Hepatocyte (in vitro differentiated cells): Measurements from ENCODE around the gene ACSBG1. TPM values are rescaled to one million over a fixed set of nuclear protein-coding genes. Genes with fewer than 3 reads are reported as not detected.

ENCODE experiments used
- DNase-seq: peaks from one replicate; pipeline ENCODE4 v3.0.0-alpha.2; 2016; ENCODE audit warnings: low spot score
- H2AFZ ChIP-seq: fragments of 200-600 bp; sonication (generic); 2 replicates; pipeline ENCODE4 v1.6.0; 2016; ENCODE audit warnings: antibody characterized with exemption, mild to moderate bottlenecking
- H3K27ac ChIP-seq: fragments of 200-600 bp; sonication (generic); 2 replicates; pipeline ENCODE4 v1.5.1; 2016; ENCODE audit warnings: mild to moderate bottlenecking
- H3K27me3 ChIP-seq: fragments of 200-600 bp; sonication (generic); 2 replicates; pipeline ENCODE4 v1.6.1; 2016
- H3K36me3 ChIP-seq: fragments of 200-600 bp; sonication (generic); replicated peaks from 2 replicates; pipeline ENCODE4 v1.5.1; 2016; ENCODE audit warnings: low read depth; ENCODE audit not compliant: insufficient read depth
- H3K4me1 ChIP-seq: fragments of 200-600 bp; sonication (generic); 2 replicates; pipeline ENCODE4 v1.5.1; 2016; ENCODE audit warnings: mild to moderate bottlenecking, moderate library complexity; ENCODE audit not compliant: insufficient read depth
- H3K4me2 ChIP-seq: fragments of 200-600 bp; sonication (generic); 2 replicates; pipeline ENCODE4 v1.6.0; 2016
- H3K4me3 ChIP-seq: fragments of 200-600 bp; sonication (generic); 2 replicates; pipeline ENCODE4 v1.5.1; 2016; ENCODE audit warnings: mild to moderate bottlenecking
- H3K79me2 ChIP-seq: fragments of 200-600 bp; sonication (generic); 2 replicates; pipeline ENCODE4 v1.6.0; 2017; ENCODE audit warnings: mild to moderate bottlenecking
- H3K9me2 ChIP-seq: fragments of 200-600 bp; sonication (generic); replicated peaks from 2 replicates; pipeline ENCODE4 v1.6.0; 2017; ENCODE audit warnings: mild to moderate bottlenecking; ENCODE audit not compliant: insufficient read depth
- H3K9me3 ChIP-seq: fragments of 200-600 bp; sonication (generic); 2 replicates; pipeline ENCODE4 v1.5.1; 2016; ENCODE audit warnings: low read depth, mild to moderate bottlenecking
- H4K20me1 ChIP-seq: fragments of 200-600 bp; sonication (generic); 2 replicates; pipeline ENCODE4 v1.6.0; 2016; ENCODE audit warnings: mild to moderate bottlenecking; ENCODE audit not compliant: insufficient read depth, poor library complexity, severe bottlenecking
- EZH2 ChIP-seq: fragments of 200-600 bp; sonication (generic); IDR thresholded peaks from 2 replicates; pipeline ENCODE4 v1.6.1; 2016; ENCODE audit warnings: antibody characterized with exemption, mild to moderate bottlenecking, borderline replicate concordance
- EZH2phosphoT487 ChIP-seq: fragments of 200-600 bp; sonication (generic); IDR thresholded peaks from one replicate; pipeline ENCODE4 v1.6.1; 2018; ENCODE audit warnings: antibody characterized with exemption, mild to moderate bottlenecking, low read depth, moderate library complexity; ENCODE audit not compliant: unreplicated experiment, severe bottlenecking
- WGBS: methylation state at CpG from one replicate; pipeline ENCODE4 v1.1.6; 2016; ENCODE audit warnings: low lambda C conversion rate; ENCODE audit errors: missing lambda C conversion rate; 5-methylcytosine and 5-hydroxymethylcytosine counted together
- polyA plus RNA-seq: library from polyadenylated mRNA; unstranded; fragments of >200 nt; fragmentation: Nextera tagmentation; extraction: Ambion mirVana; gene quantifications from 2 replicates; pipeline ENCODE4 v1.2.1, GENCODE V29; 2016
- total RNA-seq: library from RNA; depleted of rRNA; stranded (reverse); fragments of >200 nt; gene quantifications from 2 replicates; pipeline ENCODE4 v1.2.3, GENCODE V29; 2014
- TF ChIP-seq, protein P1 (sequence below): fragments of 200-600 bp; sonication (generic); IDR thresholded peaks from 2 replicates; pipeline ENCODE4 v1.5.1; 2016; ENCODE audit warnings: antibody characterized with exemption, mild to moderate bottlenecking; ENCODE audit not compliant: poor library complexity

ACSBG1 gene
- total and polyA plus RNA-seq, 2 experiments from 2014 or later, result 0.10 to 0.93 TPM

GRCh38 chr15:78120523-78120922 lies 113.8 kb downstream of the ACSBG1 start:
- no peak overlapping the region for H2AFZ ChIP-seq
- TF ChIP-seq EZH2phosphoT487 (no peak), EZH2 (no peak)
- TF ChIP-seq, protein P1, sequence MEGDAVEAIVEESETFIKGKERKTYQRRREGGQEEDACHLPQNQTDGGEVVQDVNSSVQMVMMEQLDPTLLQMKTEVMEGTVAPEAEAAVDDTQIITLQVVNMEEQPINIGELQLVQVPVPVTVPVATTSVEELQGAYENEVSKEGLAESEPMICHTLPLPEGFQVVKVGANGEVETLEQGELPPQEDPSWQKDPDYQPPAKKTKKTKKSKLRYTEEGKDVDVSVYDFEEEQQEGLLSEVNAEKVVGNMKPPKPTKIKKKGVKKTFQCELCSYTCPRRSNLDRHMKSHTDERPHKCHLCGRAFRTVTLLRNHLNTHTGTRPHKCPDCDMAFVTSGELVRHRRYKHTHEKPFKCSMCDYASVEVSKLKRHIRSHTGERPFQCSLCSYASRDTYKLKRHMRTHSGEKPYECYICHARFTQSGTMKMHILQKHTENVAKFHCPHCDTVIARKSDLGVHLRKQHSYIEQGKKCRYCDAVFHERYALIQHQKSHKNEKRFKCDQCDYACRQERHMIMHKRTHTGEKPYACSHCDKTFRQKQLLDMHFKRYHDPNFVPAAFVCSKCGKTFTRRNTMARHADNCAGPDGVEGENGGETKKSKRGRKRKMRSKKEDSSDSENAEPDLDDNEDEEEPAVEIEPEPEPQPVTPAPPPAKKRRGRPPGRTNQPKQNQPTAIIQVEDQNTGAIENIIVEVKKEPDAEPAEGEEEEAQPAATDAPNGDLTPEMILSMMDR, result no peak
- H3K79me2 ChIP-seq, result no peaks in the 10 kb centered on the region
- H3K27me3 ChIP-seq, result no peaks in the 10 kb centered on the region
- H3K4me2 ChIP-seq, result no peak overlapping the region
- no peak overlapping the region for H3K4me3 ChIP-seq
- no peaks in the 10 kb centered on the region for H3K9me3 ChIP-seq
- no peaks in the 10 kb centered on the region for H4K20me1 ChIP-seq
- DNase-seq, result no peak
- no peaks in the 10 kb centered on the region for H3K9me2 ChIP-seq
- H3K4me1 ChIP-seq, result no peaks in the 10 kb centered on the region
- H3K27ac ChIP-seq, result no peak overlapping the region
- no peaks in the 10 kb centered on the region for H3K36me3 ChIP-seq
- 83% methylated on average over 5 of the region's 5 CpGs for WGBS

Other genes starting within 250 kb of the ACSBG1 start
- gene TBC1D2B, start 156.9 kb downstream of the ACSBG1 start, total RNA-seq, result 33.8 and 38.4 TPM in 2 replicates
- gene TBC1D2B, start 156.9 kb downstream of the ACSBG1 start, polyA plus RNA-seq, result 24.8 and 29.3 TPM in 2 replicates
- gene SH2D7, start 142.0 kb downstream of the ACSBG1 start, total RNA-seq, result not detected in 2 replicates
- gene SH2D7, start 142.0 kb downstream of the ACSBG1 start, polyA plus RNA-seq, result 0.22 TPM in 1 of 2 replicates, not detected in the other
- 48.9 and 68.9 TPM in 2 replicates for gene CIB2, start 103.1 kb downstream of the ACSBG1 start, total RNA-seq
- gene CIB2, start 103.1 kb downstream of the ACSBG1 start, polyA plus RNA-seq, result 40.5 and 46.3 TPM in 2 replicates
- 81.0 and 102 TPM in 2 replicates for gene IDH3A, start 85.2 kb downstream of the ACSBG1 start, total RNA-seq
- gene IDH3A, start 85.2 kb downstream of the ACSBG1 start, polyA plus RNA-seq, result 51.5 and 62.3 TPM in 2 replicates
- gene DNAJA4, start 30.0 kb upstream of the ACSBG1 start, total RNA-seq, result 3.2 and 3.6 TPM in 2 replicates
- 2.8 and 4.0 TPM in 2 replicates for gene DNAJA4, start 30.0 kb upstream of the ACSBG1 start, polyA plus RNA-seq
- gene SKIC8, start 65.0 kb upstream of the ACSBG1 start, total RNA-seq, result 60.6 and 69.5 TPM in 2 replicates
- gene SKIC8, start 65.0 kb upstream of the ACSBG1 start, polyA plus RNA-seq, result 64.9 and 70.2 TPM in 2 replicates
- gene CRABP1, start 105.8 kb upstream of the ACSBG1 start, total RNA-seq, result 132 and 140 TPM in 2 replicates
- 153 and 179 TPM in 2 replicates for gene CRABP1, start 105.8 kb upstream of the ACSBG1 start, polyA plus RNA-seq
- gene IREB2, start 203.7 kb upstream of the ACSBG1 start, total RNA-seq, result 46.6 and 54.0 TPM in 2 replicates
- gene IREB2, start 203.7 kb upstream of the ACSBG1 start, polyA plus RNA-seq, result 20.4 and 22.7 TPM in 2 replicates